Activated CD4-positive, CD25-positive, alpha-beta regulatory T cell treated with anti-CD3 and anti-CD28 coated beads, Interleukin-2, amount 50 U/mL, for 16 hours (primary cell): ENCODE measurements around the gene GOLGA8M.
"Not testable (repeated sequence)": the region's sequence is repeated elsewhere in the genome, so short reads cannot be mapped to it uniquely, and the experiment has no call there.

Experiments used
- DNase-seq: peaks from one replicate; pipeline ENCODE4 v3.0.0-alpha.2; 2020; ENCODE audit warnings: low read depth, low spot score

GOLGA8M gene

GRCh38 chr15:28663717-28664116 is 48.5 kb downstream of the GOLGA8M start:
- not testable (repeated sequence) for DNase-seq

- DNase-seq: not testable (repeated sequence)
Observed at GRCh38 chr15:28660750-28661149, 51.5 kb downstream of the GOLGA8M start.

GRCh38 chr15:28656018-28656360 is 56.2 kb downstream of the GOLGA8M start:
- DNase-seq: not testable (repeated sequence)

DNA sequence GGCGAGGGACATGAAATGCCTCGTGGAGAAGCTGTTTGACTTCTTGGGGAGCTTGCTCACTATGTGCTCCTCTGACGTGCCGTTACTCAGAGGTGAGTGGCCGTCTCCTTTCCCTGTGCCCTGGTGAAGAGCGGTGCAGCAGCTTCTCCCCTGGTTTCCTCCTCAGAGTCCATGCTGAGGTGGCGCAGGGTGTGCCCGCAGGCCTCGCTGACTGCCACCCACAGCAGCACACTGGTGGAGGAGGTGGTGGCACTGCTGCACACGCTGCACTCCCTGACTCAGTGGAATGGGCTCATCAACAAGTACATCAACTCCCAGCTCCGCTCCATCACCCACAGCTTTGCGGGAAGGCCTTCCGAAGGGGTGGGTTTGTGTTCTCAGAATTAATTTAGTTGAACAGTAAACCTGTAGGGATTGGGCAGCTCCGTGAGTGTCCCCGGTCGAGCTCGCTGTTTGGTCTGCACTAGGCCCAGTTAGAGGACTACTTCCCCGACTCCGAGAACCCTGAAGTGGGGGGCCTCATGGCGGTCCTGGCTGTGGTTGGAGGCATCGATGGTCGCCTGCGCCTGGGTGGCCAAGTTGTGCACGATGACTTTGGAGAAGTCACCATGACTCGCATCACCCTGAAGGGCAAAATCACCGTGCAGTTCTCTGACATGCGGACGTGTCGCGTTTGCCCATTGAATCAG is 56.7 kb downstream of the GOLGA8M start:
- DNase-seq: not testable (repeated sequence)

DNA sequence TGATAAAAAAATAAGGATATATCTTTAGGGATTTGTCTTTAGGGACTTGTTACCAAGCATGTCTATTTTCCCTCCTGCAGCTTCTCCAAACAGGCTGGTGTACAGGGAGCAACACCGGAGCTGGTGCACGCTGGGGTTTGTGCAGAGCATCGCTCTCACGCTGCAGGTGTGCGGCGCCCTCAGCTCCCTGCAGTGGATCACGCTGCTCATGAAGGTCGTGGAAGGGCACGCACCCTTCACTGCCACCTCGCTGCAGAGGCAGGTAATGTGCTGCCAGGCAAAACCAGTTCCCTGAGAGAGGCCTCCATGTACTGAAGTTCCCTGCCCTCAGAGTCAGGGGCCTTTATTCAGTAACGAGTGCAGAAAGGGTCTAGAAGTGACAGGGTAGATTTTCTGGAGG is 58.0 kb downstream of the GOLGA8M start:
- not testable (repeated sequence) for DNase-seq

DNA sequence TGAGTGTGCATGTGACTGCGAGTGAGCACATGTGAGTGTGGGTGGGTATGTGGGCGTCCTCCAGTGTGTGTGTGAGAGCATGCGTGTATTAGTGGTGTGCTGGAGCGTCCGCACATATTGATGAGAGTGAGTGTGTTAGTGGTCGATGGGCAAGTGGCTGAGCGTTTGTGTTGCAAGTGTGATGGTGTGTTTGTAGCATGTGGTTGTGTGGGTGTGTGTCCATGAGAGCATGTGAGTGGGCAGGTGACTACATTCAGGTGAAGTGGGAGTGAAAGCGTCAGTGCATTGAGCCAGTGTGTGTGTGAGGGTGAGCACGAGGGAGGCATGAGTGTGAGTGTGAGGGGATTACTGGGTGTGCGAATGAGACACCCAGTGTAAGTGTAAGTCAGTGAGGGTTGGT is 59.7 kb downstream of the GOLGA8M start:
- DNase-seq: not testable (repeated sequence)
